ENCODE data around the gene PNP. TPM values are rescaled to one million over a fixed set of nuclear protein-coding genes. Genes with fewer than 3 reads are reported as not detected.

PNP gene
- polyA plus RNA-seq, 3 donors: 63.2 to 112 (median 67.5) TPM

- no peak for TF ChIP-seq CTCF (IDR thresholded peaks at IDR 0.05)
- no peak overlapping the region for H2AFZ ChIP-seq (ENCODE audit: insufficient read depth, low read depth, low read length, poor library complexity, severe bottlenecking)
- H4K20me1 ChIP-seq (ENCODE audit: insufficient read depth, low read length): no peaks in the 10 kb centered on the region
- no peak overlapping the region for H3K4me3 Mint-ChIP-seq
- H3K36me3 ChIP-seq (replicated peaks in 1 of 2; ENCODE audit: control insufficient read depth in 1 of 2, insufficient read depth in 2 of 2, low read length in 2 of 2): no peaks in the 10 kb centered on the region
- peaks cover 0 to 5% (median 0%) of the 10 kb centered on the region in 3 donors for H3K27me3 Mint-ChIP-seq (ENCODE audit: low read depth in 3 of 3)
- no peak overlapping the region for H3K9ac ChIP-seq (ENCODE audit: insufficient read depth, low read length, poor library complexity, severe bottlenecking)
- H3K27ac ChIP-seq (ENCODE audit: low read depth in 1 of 2, low read length in 2 of 2): no peak overlapping the region
- no peaks in the 10 kb centered on the region for H3K79me2 ChIP-seq (ENCODE audit: insufficient read depth, low read length)
- H3K27me3 ChIP-seq (ENCODE audit: control insufficient read depth in 2 of 2, insufficient read depth in 2 of 2, low read length in 2 of 2): no peaks in the 10 kb centered on the region
- H3K4me1 ChIP-seq (ENCODE audit: control insufficient read depth in 1 of 2, insufficient read depth in 2 of 2, low read length in 2 of 2): peaks cover 30 to 36% of the 10 kb centered on the region in 2 donors
- DNase-seq: no peak
- intact Hi-C loops (cut with micrococcal nuclease): no loop called here
- peaks cover 0 to 2% of the 10 kb centered on the region in 2 donors for H3K36me3 Mint-ChIP-seq
- no peak overlapping the region for H3K27ac Mint-ChIP-seq
- H3K4me1 Mint-ChIP-seq: peaks cover 41% of the 10 kb centered on the region
- H3K9me3 ChIP-seq (replicated peaks in 1 of 2; ENCODE audit: control insufficient read depth in 1 of 2, insufficient read depth in 1 of 2, low read length in 2 of 2): no peaks in the 10 kb centered on the region
- H3K4me2 ChIP-seq (replicated peaks; ENCODE audit: extremely low read depth, low read length, poor library complexity, severe bottlenecking): no peak overlapping the region
- WGBS (ENCODE audit: insufficient coverage): 100% methylated on average over 1 of the region's 4 CpGs
- H3K9me3 Mint-ChIP-seq: peaks cover 0 to 9% (median 3%) of the 10 kb centered on the region in 7 donors
- no peak overlapping the region for H3K4me3 ChIP-seq (replicated peaks in 1 of 3; ENCODE audit: low read depth in 2 of 3, low read length in 3 of 3)
Observed at GRCh38 chr14:20436363-20436755, 32.8 kb upstream of the PNP start.

- H3K9ac ChIP-seq (ENCODE audit: insufficient read depth, low read length, poor library complexity, severe bottlenecking): no peak overlapping the region
- intact Hi-C loops (cut with micrococcal nuclease): no loop called here
- peaks cover 55% of the 10 kb centered on the region for H3K4me1 Mint-ChIP-seq
- DNase-seq: no peak
- WGBS (ENCODE audit: insufficient coverage): 97% methylated on average over 4 of the region's 7 CpGs
- H3K27ac ChIP-seq (ENCODE audit: low read depth in 1 of 2, low read length in 2 of 2): no peak overlapping the region
- no peak for TF ChIP-seq CTCF (IDR thresholded peaks at IDR 0.05)
- H3K4me1 ChIP-seq (ENCODE audit: control insufficient read depth in 1 of 2, insufficient read depth in 2 of 2, low read length in 2 of 2): peaks cover 42 to 48% of the 10 kb centered on the region in 2 donors
- H3K36me3 ChIP-seq (replicated peaks in 1 of 2; ENCODE audit: control insufficient read depth in 1 of 2, insufficient read depth in 2 of 2, low read length in 2 of 2): no peaks in the 10 kb centered on the region
- no peak overlapping the region for H3K4me3 Mint-ChIP-seq
- H3K9me3 ChIP-seq (replicated peaks in 1 of 2; ENCODE audit: control insufficient read depth in 1 of 2, insufficient read depth in 1 of 2, low read length in 2 of 2): no peaks in the 10 kb centered on the region
- H3K36me3 Mint-ChIP-seq: peaks cover 0 to 2% of the 10 kb centered on the region in 2 donors
- H3K27me3 ChIP-seq (ENCODE audit: control insufficient read depth in 2 of 2, insufficient read depth in 2 of 2, low read length in 2 of 2): no peaks in the 10 kb centered on the region
- no peak overlapping the region for H3K4me3 ChIP-seq (replicated peaks in 1 of 3; ENCODE audit: low read depth in 2 of 3, low read length in 3 of 3)
- no peak overlapping the region for H2AFZ ChIP-seq (ENCODE audit: insufficient read depth, low read depth, low read length, poor library complexity, severe bottlenecking)
- H4K20me1 ChIP-seq (ENCODE audit: insufficient read depth, low read length): no peaks in the 10 kb centered on the region
- no peak overlapping the region for H3K4me2 ChIP-seq (replicated peaks; ENCODE audit: extremely low read depth, low read length, poor library complexity, severe bottlenecking)
- peaks cover 0 to 5% (median 0%) of the 10 kb centered on the region in 3 donors for H3K27me3 Mint-ChIP-seq (ENCODE audit: low read depth in 3 of 3)
- H3K27ac Mint-ChIP-seq: no peak overlapping the region
- no peaks in the 10 kb centered on the region for H3K79me2 ChIP-seq (ENCODE audit: insufficient read depth, low read length)
- H3K9me3 Mint-ChIP-seq: peaks cover 0 to 9% (median 3%) of the 10 kb centered on the region in 7 donors
Observed at GRCh38 chr14:20438664-20439063, 30.5 kb upstream of the PNP start.

All from CD14-positive monocyte (primary cell).